SK-N-MC (cell line): ENCODE data around the gene ALG13.
"Not testable (repeated sequence)": the region's sequence is repeated elsewhere in the genome, so short reads cannot be mapped to it uniquely, and the experiment has no call there.

Experiments used
- DNase-seq: peaks from one replicate; pipeline ENCODE4 v3.0.0-alpha.2; 2011; ENCODE audit warnings: low read depth, low spot score
- H3K27ac ChIP-seq: fragments of 200-600 bp; sonication (generic); 2 replicates; pipeline ENCODE4 v1.5.1; 2016; ENCODE audit warnings: mixed run types
- H3K36me3 ChIP-seq: fragments of 200-600 bp; sonication (generic); 2 replicates; pipeline ENCODE4 v1.6.1; 2017; ENCODE audit warnings: antibody characterized with exemption, low read length, mixed read lengths; ENCODE audit not compliant: insufficient read depth
- H3K4me3 ChIP-seq: fragments of 200-600 bp; sonication (generic); 2 replicates; pipeline ENCODE4 v1.5.1; 2016
- H3K9ac ChIP-seq: fragments of 200-600 bp; sonication (generic); 2 replicates; pipeline ENCODE4 v1.8.0; 2017; ENCODE audit warnings: mixed run types, mixed read lengths; ENCODE audit not compliant: insufficient read length
- H3K9me3 ChIP-seq: fragments of 200-600 bp; sonication (generic); 2 replicates; pipeline ENCODE4 v1.6.1; 2017; ENCODE audit warnings: low read depth, mild to moderate bottlenecking, antibody characterized with exemption, low read length, moderate library complexity, mixed read lengths
- EZH2 ChIP-seq: fragments of 200-600 bp; sonication (generic); IDR thresholded peaks from one replicate; pipeline ENCODE4 v1.6.1; 2017; ENCODE audit warnings: antibody characterized with exemption
- FOXP2 ChIP-seq: optimal IDR thresholded peaks from 2 replicates; pipeline ENCODE3; 2011; ENCODE audit warnings: mild to moderate bottlenecking, moderate library complexity; ENCODE audit not compliant: insufficient read depth; ENCODE audit errors: extremely low read length, control extremely low read depth
- POLR2AphosphoS5 ChIP-seq: IDR thresholded peaks from 2 replicates; pipeline ENCODE4 v1.6.1; 2012; ENCODE audit warnings: mild to moderate bottlenecking, low read depth, low read length, borderline replicate concordance

Gene ALG13

GRCh38 chrX:111736571-111736970 lies 55.6 kb downstream of the ALG13 start:
- no peak overlapping the region for H3K4me3 ChIP-seq
- H3K36me3 ChIP-seq: peaks cover 14% of the 10 kb centered on the region; the same call in 1 of the 2 replicates

GRCh38 chrX:111742018-111742417 lies 61.0 kb downstream of the ALG13 start:
- no peak for TF ChIP-seq POLR2AphosphoS5
- peaks cover 10% of the 10 kb centered on the region; the same call in 1 of the 2 replicates for H3K36me3 ChIP-seq
- no peak overlapping the region for H3K9ac ChIP-seq

More at GRCh38 chrX:111736571-111736970, 55.6 kb downstream of the ALG13 start:
- no peak for TF ChIP-seq FOXP2
- TF ChIP-seq POLR2AphosphoS5: no peak
- no peak for TF ChIP-seq EZH2
- no peak overlapping the region for H3K27ac ChIP-seq
- H3K9me3 ChIP-seq: no peaks in the 10 kb centered on the region
- no peak for DNase-seq
- no peak overlapping the region for H3K9ac ChIP-seq

GRCh38 chrX:111743316-111743715 lies 62.3 kb downstream of the ALG13 start:
- Histone ChIP-seq H3K36me3 (peaks cover 4% of the 10 kb centered on the region; the same call in 1 of the 2 replicates), H3K4me3 (no peak overlapping the region), H3K9ac (no peak overlapping the region), H3K27ac (no peak overlapping the region), H3K9me3 (no peaks in the 10 kb centered on the region)
- DNase-seq: no peak
- TF ChIP-seq POLR2AphosphoS5: no peak
- TF ChIP-seq EZH2: no peak
- TF ChIP-seq FOXP2: no peak

More at GRCh38 chrX:111742018-111742417, 61.0 kb downstream of the ALG13 start:
- DNase-seq: no peak
- Histone ChIP-seq H3K4me3 (no peak overlapping the region), H3K9me3 (no peaks in the 10 kb centered on the region), H3K27ac (no peak overlapping the region)

GRCh38 chrX:111756486-111756885 lies 75.5 kb downstream of the ALG13 start:
- no peak for DNase-seq
- Histone ChIP-seq H3K9ac (no peak overlapping the region), H3K36me3 (peaks cover 15% of the 10 kb centered on the region), H3K4me3 (no peak overlapping the region), H3K9me3 (no peaks in the 10 kb centered on the region), H3K27ac (no peak overlapping the region)
- TF ChIP-seq EZH2: no peak
- no peak for TF ChIP-seq POLR2AphosphoS5
- no peak for TF ChIP-seq FOXP2

GRCh38 chrX:111759686-111760085 lies 78.7 kb downstream of the ALG13 start:
- TF ChIP-seq POLR2AphosphoS5 (no peak), EZH2 (no peak), FOXP2 (no peak)
- Histone ChIP-seq H3K9ac (no peak overlapping the region), H3K9me3 (no peaks in the 10 kb centered on the region), H3K4me3 (no peak overlapping the region), H3K27ac (no peak overlapping the region), H3K36me3 (no peaks in the 10 kb centered on the region)
- no peak for DNase-seq

GRCh38 chrX:111761578-111762135 lies 80.7 kb downstream of the ALG13 start:
- Histone ChIP-seq H3K9me3 (no peaks in the 10 kb centered on the region), H3K4me3 (no peak overlapping the region), H3K9ac (no peak overlapping the region), H3K36me3 (no peaks in the 10 kb centered on the region), H3K27ac (no peak overlapping the region)
- DNase-seq: no peak
- TF ChIP-seq EZH2: no peak

GRCh38 chrX:111778591-111778990 lies 97.6 kb downstream of the ALG13 start:
- DNase-seq: no peak
- Histone ChIP-seq H3K36me3 (no peaks in the 10 kb centered on the region), H3K9ac (no peak overlapping the region), H3K9me3 (no peaks in the 10 kb centered on the region), H3K4me3 (no peak overlapping the region), H3K27ac (no peak overlapping the region)
- no peak for TF ChIP-seq POLR2AphosphoS5
- no peak for TF ChIP-seq FOXP2
- TF ChIP-seq EZH2: no peak

- Histone ChIP-seq H3K4me3 (no peak overlapping the region), H3K9ac (no peak overlapping the region), H3K9me3 (no peaks in the 10 kb centered on the region), H3K36me3 (no peaks in the 10 kb centered on the region), H3K27ac (no peak overlapping the region)
- TF ChIP-seq POLR2AphosphoS5: no peak
- no peak for TF ChIP-seq EZH2
- no peak for TF ChIP-seq FOXP2
- DNase-seq: no peak
Measured at GRCh38 chrX:111779582-111779981, 98.6 kb downstream of the ALG13 start.

- DNase-seq: no peak
Measured at GRCh38 chrX:111784667-111785066, 103.7 kb downstream of the ALG13 start.

GRCh38 chrX:111790054-111790453 lies 109.1 kb downstream of the ALG13 start:
- not testable (repeated sequence) for H3K36me3 ChIP-seq, H3K9me3 ChIP-seq, H3K27ac ChIP-seq, H3K9ac ChIP-seq, H3K4me3 ChIP-seq, DNase-seq

More at GRCh38 chrX:111784667-111785066, 103.7 kb downstream of the ALG13 start:
- Histone ChIP-seq H3K4me3 (no peak overlapping the region), H3K9ac (no peak overlapping the region), H3K27ac (no peak overlapping the region), H3K36me3 (no peaks in the 10 kb centered on the region), H3K9me3 (no peaks in the 10 kb centered on the region)
- TF ChIP-seq POLR2AphosphoS5 (no peak), FOXP2 (no peak), EZH2 (no peak)
